Sigmoid colon (tissue), 7 donors: Measurements from ENCODE around the gene MYRF. TPM values are rescaled to one million over a fixed set of nuclear protein-coding genes. Genes with fewer than 3 reads are reported as not detected.

Experiments
- DNase-seq: peaks from one replicate; pipeline ENCODE4 v3.0.0-alpha.2; 2019
- H3K27ac ChIP-seq, 4 donors: fragments of 200-600 bp; sonication (generic); one replicate each; pipeline ENCODE4 v1.5.1; 2016 to 2019; ENCODE audit warnings: mild to moderate bottlenecking in 1 of 4
- H3K27me3 ChIP-seq, 3 donors: fragments of 200-600 bp; sonication (generic); one replicate each; pipeline ENCODE4 v1.5.1; 2019; ENCODE audit warnings: mild to moderate bottlenecking in 1 of 3
- H3K36me3 ChIP-seq, 4 donors: fragments of 200-600 bp; sonication (generic); one replicate each; pipeline ENCODE4 v1.5.1; 2016 to 2019
- H3K4me1 ChIP-seq, 4 donors: fragments of 200-600 bp; sonication (generic); one replicate each; pipeline ENCODE4 v1.5.1; 2017 to 2019
- H3K4me3 ChIP-seq, 4 donors: fragments of 200-600 bp; sonication (generic); one replicate each; pipeline ENCODE4 v1.5.1; 2017 to 2019; ENCODE audit warnings: mild to moderate bottlenecking in 2 of 4, moderate library complexity in 1 of 4
- H3K9me3 ChIP-seq, 4 donors: fragments of 200-600 bp in 3 of 4; sonication (generic) in 3 of 4; one replicate each; pipeline versions ENCODE4 v1.5.1 to v1.6.1; 2013 to 2019
- CTCF ChIP-seq, 4 experiments: fragments of 450-650 bp in 3 of 4; fragments of 200-600 bp in 1 of 4; IDR thresholded peaks; one replicate each; pipeline ENCODE4 v1.5.1; 2016 to 2019; ENCODE audit warnings: antibody characterized with exemption in 4 of 4, mild to moderate bottlenecking in 3 of 4, moderate library complexity in 2 of 4
- EP300 ChIP-seq, 4 donors: sonication (generic); formaldehyde crosslinking; IDR thresholded peaks; one replicate each; pipeline ENCODE4 v1.6.1; 2017; ENCODE audit warnings: antibody characterized with exemption in 4 of 4
- POLR2A ChIP-seq, 2 donors: fragments of 450-650 bp; IDR thresholded peaks; one replicate each; pipeline ENCODE4 v1.6.1; 2016; ENCODE audit warnings: antibody characterized with exemption in 2 of 2, mild to moderate bottlenecking in 2 of 2, moderate library complexity in 2 of 2
- POLR2AphosphoS5 ChIP-seq, 4 donors: sonication (generic); formaldehyde crosslinking; IDR thresholded peaks; one replicate each; pipeline ENCODE4 v1.6.1; 2017; ENCODE audit warnings: antibody characterized with exemption in 4 of 4
- WGBS, 2 donors: extraction: QIAGEN DNeasy Blood & Tissue Kit; methylation state at CpG; one replicate each; pipeline ENCODE4 v1.1.7; 2013; 5-methylcytosine and 5-hydroxymethylcytosine counted together
- intact Hi-C: fragments of 100-400 bp; cut with DNase I; formaldehyde crosslinking; loops from one replicate; pipeline ENCODE4 v1.15.1; 2023
- polyA plus RNA-seq, 3 donors: library from polyadenylated mRNA; stranded (reverse); fragments of 200-250 nt; gene quantifications; one replicate each; pipeline ENCODE4 v1.2.3, GENCODE V29; 2013
- total RNA-seq, 4 donors: library from RNA; depleted of rRNA; stranded (reverse); fragments of >200 nt; gene quantifications; one replicate each; pipeline ENCODE4 v1.1.0, GENCODE V29; 2016
- donor health status: healthy with polysubstance abuse.
- donor health status: Bipolar disorder and iron deficiency.
- donor health status: healthy.

Gene MYRF
- total and polyA plus RNA-seq, 7 donors = under 0.01 to 6.4 (median 0.66) TPM

- Histone ChIP-seq H3K9me3 (no peaks in the 10 kb centered on the region), H3K4me3 (peak within 1 kb of the TSS; percentile 53 to 77 (median 65)), H3K27ac (peak within 1 kb of the TSS; percentile 90 to 95 (median 94)), H3K4me1 (peaks cover 0 to 22% (median 16%) of the 10 kb centered on the region in 4 donors), H3K27me3 (no peaks in the 10 kb centered on the region), H3K36me3 (peaks cover 0 to 10% (median 2%) of the 10 kb centered on the region in 4 donors)
- intact Hi-C loops = loop anchor here (5.0 kb wide), 1 partner anchor 75 kb away; the partner anchor contains the start of gene FADS3
- WGBS, 2 donors = 1% methylated on average over 73 of the region's 73 CpGs
- TF ChIP-seq EP300 (IDR thresholded peaks at IDR 0.05) (peak in 2 of 4 donors; percentile 25 to 29), CTCF (IDR thresholded peaks at IDR 0.05) (peak in 2 of 4 experiments; percentile 32 to 48), POLR2A (IDR thresholded peaks at IDR 0.05) (peak in 1 of 2 donors; percentile 6), POLR2AphosphoS5 (IDR thresholded peaks at IDR 0.05) (peak; percentile 39 to 83 (median 68))
- peak; percentile 96 for DNase-seq
Measured at GRCh38 chr11:61816736-61817455, 64.5 kb downstream of the MYRF start, which contains the start of gene FADS1. FADS1 (minus strand) TSS chr11:61817003; CDS start chr11:61816929, 74 bp downstream.

- TF ChIP-seq POLR2A (IDR thresholded peaks at IDR 0.05) (no peak), POLR2AphosphoS5 (IDR thresholded peaks at IDR 0.05) (no peak), CTCF (IDR thresholded peaks at IDR 0.05) (no peak), EP300 (IDR thresholded peaks at IDR 0.05) (no peak)
- 65 to 80% methylated on average over 6 of the region's 6 CpGs for WGBS, 2 donors
- H3K36me3 ChIP-seq = peaks cover 0 to 3% (median 0%) of the 10 kb centered on the region in 4 donors
- H3K27me3 ChIP-seq = no peaks in the 10 kb centered on the region
- intact Hi-C loops = loop anchor here (5.0 kb wide), 1 partner anchor 75 kb away; the partner anchor contains the start of gene FADS3
- peak overlapping the region; percentile 90 to 95 (median 94) for H3K27ac ChIP-seq
- H3K9me3 ChIP-seq = no peaks in the 10 kb centered on the region
- peaks cover 0 to 22% (median 16%) of the 10 kb centered on the region in 4 donors for H3K4me1 ChIP-seq
- H3K4me3 ChIP-seq = peak overlapping the region; percentile 53 to 77 (median 65)
- DNase-seq = no peak
Measured at GRCh38 chr11:61817471-61818202, 65.2 kb downstream of the MYRF start.

- 48 to 70% methylated on average over 2 of the region's 2 CpGs for WGBS, 2 donors
- TF ChIP-seq POLR2AphosphoS5 (IDR thresholded peaks at IDR 0.05) (no peak), CTCF (IDR thresholded peaks at IDR 0.05) (no peak), EP300 (IDR thresholded peaks at IDR 0.05) (no peak), POLR2A (IDR thresholded peaks at IDR 0.05) (no peak)
- intact Hi-C loops = no loop called here
- Histone ChIP-seq H3K4me1 (peaks cover 0 to 22% (median 13%) of the 10 kb centered on the region in 4 donors), H3K27ac (no peak overlapping the region), H3K4me3 (no peak overlapping the region), H3K9me3 (no peaks in the 10 kb centered on the region), H3K36me3 (no peaks in the 10 kb centered on the region), H3K27me3 (no peaks in the 10 kb centered on the region)
- no peak for DNase-seq
Measured at GRCh38 chr11:61820174-61820573, 67.7 kb downstream of the MYRF start.

GRCh38 chr11:61826930-61827570 lies 74.6 kb downstream of the MYRF start:
- no peak for TF ChIP-seq POLR2AphosphoS5 (IDR thresholded peaks at IDR 0.05)
- TF ChIP-seq EP300 (IDR thresholded peaks at IDR 0.05) = no peak
- TF ChIP-seq CTCF (IDR thresholded peaks at IDR 0.05) = no peak
- no peak for TF ChIP-seq POLR2A (IDR thresholded peaks at IDR 0.05)
- WGBS, 2 donors = 19 to 36% methylated on average over 23 of the region's 23 CpGs
- peak overlapping the region; percentile 22 to 71 (median 56) for H3K4me3 ChIP-seq

More at GRCh38 chr11:61826930-61827570, 74.6 kb downstream of the MYRF start:
- Histone ChIP-seq H3K27me3 (no peaks in the 10 kb centered on the region), H3K27ac (peak overlapping the region; percentile 80 to 86 (median 80)), H3K4me1 (peaks cover 0 to 54% (median 43%) of the 10 kb centered on the region in 4 donors), H3K36me3 (no peaks in the 10 kb centered on the region), H3K9me3 (no peaks in the 10 kb centered on the region)
- intact Hi-C loops = no loop called here
- DNase-seq = no peak
